H9 (cell line): Measurements from ENCODE around the gene SPX. TPM values are rescaled to one million over a fixed set of nuclear protein-coding genes. Genes with fewer than 3 reads are reported as not detected.
A peak's percentile ranks its signal among the peaks of the same experiment; 100 is the strongest.

Experiments used
- DNase-seq: peaks from one replicate; pipeline ENCODE4 v3.0.0-alpha.2; 2017
- H2AFZ ChIP-seq: one replicate; pipeline ENCODE4 v1.6.1; 2013; ENCODE audit warnings: mild to moderate bottlenecking, low read length, control low read depth, moderate library complexity
- H2AK5ac ChIP-seq: 2 replicates; pipeline ENCODE4 v1.6.1; 2013; ENCODE audit warnings: low read length, control low read depth, mixed read lengths; ENCODE audit not compliant: insufficient read length
- H2BK120ac ChIP-seq: one replicate; pipeline ENCODE4 v1.6.1; 2013; ENCODE audit warnings: low read depth, mild to moderate bottlenecking, low read length, control low read depth, inconsistent platforms; ENCODE audit not compliant: poor library complexity, severe bottlenecking
- H2BK12ac ChIP-seq: 2 replicates; pipeline ENCODE4 v1.6.1; 2013; ENCODE audit warnings: low read length, control low read depth, mixed read lengths, low read depth; ENCODE audit not compliant: insufficient read length
- H2BK15ac ChIP-seq: 2 replicates; pipeline ENCODE4 v1.6.1; 2013; ENCODE audit warnings: low read depth, low read length, control low read depth
- H2BK20ac ChIP-seq: one replicate; pipeline ENCODE4 v1.6.1; 2013; ENCODE audit warnings: low read depth, mild to moderate bottlenecking, low read length, control low read depth, inconsistent platforms; ENCODE audit not compliant: poor library complexity, severe bottlenecking
- H2BK5ac ChIP-seq: 2 replicates; pipeline ENCODE4 v1.6.1; 2013; ENCODE audit warnings: low read length, control low read depth, mixed read lengths; ENCODE audit not compliant: insufficient read length
- H3K14ac ChIP-seq: 2 replicates; pipeline ENCODE4 v1.6.1; 2013; ENCODE audit warnings: low read length, control low read depth; ENCODE audit not compliant: insufficient read depth
- H3K18ac ChIP-seq: 2 replicates; pipeline ENCODE4 v1.6.1; 2013; ENCODE audit warnings: low read depth, mild to moderate bottlenecking, mixed read lengths, low read length, control low read depth; ENCODE audit not compliant: insufficient read length
- H3K23ac ChIP-seq: 2 replicates; pipeline ENCODE4 v1.6.1; 2013; ENCODE audit warnings: low read length, control low read depth, mixed read lengths, low read depth; ENCODE audit not compliant: insufficient read length
- H3K23me2 ChIP-seq: 2 replicates; pipeline ENCODE4 v1.6.1; 2013; ENCODE audit warnings: low read depth, mild to moderate bottlenecking, mixed read lengths, low read length, control low read depth; ENCODE audit not compliant: insufficient read length, poor library complexity, severe bottlenecking
- H3K27ac ChIP-seq: 2 replicates; pipeline ENCODE4 v1.5.1; 2013; ENCODE audit warnings: low read length, control low read depth, mixed read lengths, low read depth; ENCODE audit not compliant: insufficient read length
- H3K27me3 ChIP-seq: 2 replicates; pipeline ENCODE4 v1.6.1; 2013; ENCODE audit warnings: low read length, control low read depth, inconsistent platforms; ENCODE audit not compliant: insufficient read depth
- H3K4ac ChIP-seq: 2 replicates; pipeline ENCODE4 v1.6.1; 2013; ENCODE audit warnings: low read depth, mild to moderate bottlenecking, control low read depth, inconsistent platforms, low read length, moderate library complexity
- H3K4me1 ChIP-seq: 2 replicates; pipeline ENCODE4 v1.6.1; 2013; ENCODE audit warnings: low read length, control low read depth, inconsistent platforms; ENCODE audit not compliant: insufficient read depth
- H3K4me2 ChIP-seq: 2 replicates; pipeline ENCODE4 v1.6.1; 2013; ENCODE audit warnings: low read length, control low read depth, mixed read lengths; ENCODE audit not compliant: insufficient read length, insufficient read depth
- H3K56ac ChIP-seq: 2 replicates; pipeline ENCODE4 v1.6.1; 2013; ENCODE audit warnings: low read depth, mild to moderate bottlenecking, mixed read lengths, low read length, control low read depth; ENCODE audit not compliant: insufficient read length
- H3K79me1 ChIP-seq: 2 replicates; pipeline ENCODE4 v1.6.1; 2013; ENCODE audit warnings: low read depth, mild to moderate bottlenecking, moderate library complexity, low read length, control low read depth, inconsistent platforms; ENCODE audit not compliant: insufficient read depth, poor library complexity, severe bottlenecking
- H3K79me2 ChIP-seq: 2 replicates; pipeline ENCODE4 v1.6.1; 2013; ENCODE audit warnings: low read length, control low read depth, inconsistent platforms; ENCODE audit not compliant: insufficient read depth
- H3K9ac ChIP-seq: 2 replicates; pipeline ENCODE4 v1.6.1; 2013; ENCODE audit warnings: low read length, control low read depth, mixed read lengths; ENCODE audit not compliant: insufficient read length; ENCODE audit errors: extremely low read depth
- H3K9me3 ChIP-seq: one replicate; pipeline ENCODE4 v1.6.1; 2013; ENCODE audit warnings: low read depth, low read length, inconsistent platforms; ENCODE audit not compliant: control insufficient read depth
- H3T11ph ChIP-seq: one replicate; pipeline ENCODE4 v1.6.1; 2013; ENCODE audit warnings: mild to moderate bottlenecking, low read length, control low read depth, inconsistent platforms
- H4K20me1 ChIP-seq: one replicate; pipeline ENCODE4 v1.6.1; 2013; ENCODE audit not compliant: control insufficient read depth, insufficient read length, insufficient read depth
- H4K5ac ChIP-seq: 2 replicates; pipeline ENCODE4 v1.6.1; 2013; ENCODE audit warnings: low read depth, mild to moderate bottlenecking, mixed read lengths, low read length, control low read depth; ENCODE audit not compliant: insufficient read length
- H4K8ac ChIP-seq: replicated peaks from 2 replicates; pipeline ENCODE4 v1.6.1; 2013; ENCODE audit warnings: low read length, control low read depth, mixed read lengths, low read depth; ENCODE audit not compliant: insufficient read length
- H4K91ac ChIP-seq: 2 replicates; pipeline ENCODE4 v1.6.1; 2013; ENCODE audit warnings: low read depth, mild to moderate bottlenecking, moderate library complexity, mixed read lengths, low read length, control low read depth; ENCODE audit not compliant: insufficient read length
- H3K27ac Mint-ChIP-seq, 3 experiments: 2 replicates in 2 of 3; 3 replicates in 1 of 3; pipeline ENCODE4 v1.8.0; 2020 to 2021; ENCODE audit warnings: mixed read lengths in 3 of 3, mild to moderate bottlenecking in 1 of 3, moderate library complexity in 1 of 3
- H3K27me3 Mint-ChIP-seq: 2 replicates; pipeline ENCODE4 v1.8.0; 2021; ENCODE audit warnings: low read depth, mild to moderate bottlenecking, moderate library complexity, mixed read lengths
- H3K36me3 Mint-ChIP-seq, 3 experiments: 2 replicates in 2 of 3; 3 replicates in 1 of 3; pipeline ENCODE4 v1.8.0; 2020 to 2021; ENCODE audit warnings: low read depth in 3 of 3, mixed read lengths in 3 of 3; ENCODE audit not compliant: insufficient read depth in 1 of 3
- H3K4me1 Mint-ChIP-seq, 2 experiments: 2 replicates each; pipeline ENCODE4 v1.8.0; 2020; ENCODE audit warnings: mixed read lengths in 2 of 2
- H3K4me3 Mint-ChIP-seq, 2 experiments: 2 replicates in 1 of 2; 3 replicates in 1 of 2; pipeline ENCODE4 v1.8.0; 2020 to 2021; ENCODE audit warnings: mild to moderate bottlenecking in 2 of 2, mixed read lengths in 2 of 2, moderate library complexity in 1 of 2
- H3K9me3 Mint-ChIP-seq, 2 experiments: 2 replicates in 1 of 2; 3 replicates in 1 of 2; pipeline ENCODE4 v1.8.0; 2020; ENCODE audit warnings: mild to moderate bottlenecking in 2 of 2, mixed read lengths in 2 of 2, moderate library complexity in 1 of 2
- CTCF ChIP-seq: fragments of 200-600 bp; sonication (generic); conservative IDR thresholded peaks from 3 replicates; pipeline ENCODE4 v1.8.0; 2021; ENCODE audit warnings: antibody characterized with exemption, mild to moderate bottlenecking
- WGBS: extraction: QIAGEN DNeasy Blood & Tissue Kit; methylation state at CpG from one replicate; pipeline ENCODE4 v1.1.7; 2013; ENCODE audit warnings: missing lambda C conversion rate, low lambda C conversion rate, mixed read lengths; ENCODE audit not compliant: insufficient read length; ENCODE audit errors: extremely low coverage; 5-methylcytosine and 5-hydroxymethylcytosine counted together
- total RNA-seq: library from RNA; stranded (reverse); gene quantifications from 2 replicates; pipeline ENCODE4 v1.2.1, GENCODE V29; 2021

The SPX gene
- total RNA-seq, 1 experiment from 2014 or later, result 0.35 TPM

- Histone ChIP-seq H3K79me1 (peaks cover 3% of the 10 kb centered on the region), H3K9ac (no peak overlapping the region), H2AK5ac (no peak overlapping the region), H4K91ac (no peak overlapping the region), H3K23ac (no peak overlapping the region), H3K14ac (no peak overlapping the region), H3K4ac (no peak overlapping the region), H2AFZ (no peak overlapping the region), H3K27ac (no peak overlapping the region), H3K9me3 (no peaks in the 10 kb centered on the region), H2BK20ac (no peak overlapping the region), H3K4me2 (no peak overlapping the region), H2BK15ac (no peak overlapping the region), H3K79me2 (peaks cover 13% of the 10 kb centered on the region; the same call in 1 of the 2 replicates), H4K5ac (no peak overlapping the region), H3K56ac (no peak overlapping the region), H2BK5ac (no peak overlapping the region), H4K8ac (no peak overlapping the region), H3K18ac (no peak overlapping the region), H3K23me2 (peaks cover 10% of the 10 kb centered on the region), H4K20me1 (peaks cover 2% of the 10 kb centered on the region), H2BK120ac (no peak overlapping the region), H3K4me1 (no peaks in the 10 kb centered on the region), H3K27me3 (no peaks in the 10 kb centered on the region), H3T11ph (no peak overlapping the region), H2BK12ac (no peak overlapping the region)
- DNase-seq, result no peak
- no CpG with 5 or more reads among the region's 1 CpG for WGBS
- no peaks in the 10 kb centered on the region for H3K9me3 Mint-ChIP-seq
- H3K27ac Mint-ChIP-seq, result peak overlapping the region in 1 of 3 experiments; percentile 57; a peak in 4 of 7 replicates
- peaks cover 2 to 11% (median 9%) of the 10 kb centered on the region in 3 experiments; a peak in 5 of 7 replicates for H3K36me3 Mint-ChIP-seq
- peaks cover 10 to 12% of the 10 kb centered on the region in 2 experiments for H3K4me1 Mint-ChIP-seq
- no peaks in the 10 kb centered on the region for H3K27me3 Mint-ChIP-seq
- H3K4me3 Mint-ChIP-seq, result no peak overlapping the region
- no peak for TF ChIP-seq CTCF
Observed at GRCh38 chr12:21502872-21503271, 23.2 kb upstream of the SPX start.
